HTR-8/SVneo (cell line): ENCODE measurements around the gene TRIP12.
"Not testable (repeated sequence)": the region's sequence is repeated elsewhere in the genome, so short reads cannot be mapped to it uniquely, and the experiment has no call there.

Experiments used
- DNase-seq: peaks from one replicate; pipeline ENCODE4 v3.0.0; 2011; ENCODE audit warnings: low spot score, mixed read lengths; ENCODE audit not compliant: insufficient read length
- FAIRE-seq: peaks from 2 replicates; lab custom pipeline; 2011; peaks lifted over from hg19 to GRCh38; lab: Jason Lieb, UNC

Gene TRIP12

DNA sequence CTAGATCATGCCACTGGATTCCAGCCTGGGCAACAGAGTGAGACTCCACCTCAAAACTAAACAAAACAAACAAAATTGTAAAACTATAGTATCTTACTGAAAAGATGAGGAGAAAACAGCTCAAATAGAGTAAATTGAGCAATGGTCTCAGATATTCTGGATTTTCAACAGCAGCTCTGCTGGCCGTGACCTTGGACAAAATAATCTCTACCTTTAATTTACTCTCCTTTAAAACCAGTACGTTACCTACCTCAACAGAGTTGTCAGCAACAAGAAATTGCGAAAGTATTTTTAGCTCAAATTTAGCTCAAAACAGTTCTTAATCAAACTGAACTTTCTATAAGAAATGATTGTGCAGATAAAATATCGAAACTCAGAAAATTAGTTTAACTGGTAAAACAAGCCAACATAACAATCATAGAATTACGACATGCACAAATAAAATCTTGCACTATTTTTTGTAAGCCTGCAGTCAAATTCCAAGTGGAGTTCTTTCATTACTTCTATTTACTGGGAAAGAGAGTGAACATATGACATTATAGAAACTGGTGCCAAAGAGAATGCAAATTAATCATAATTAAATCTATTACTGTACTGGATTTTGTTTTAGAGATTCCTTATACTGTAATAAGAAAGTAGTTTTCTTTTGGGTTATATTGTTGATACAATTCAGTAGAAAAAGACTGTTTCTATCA, 40.8 kb downstream of the TRIP12 start:
- FAIRE-seq (no peak), DNase-seq (no peak)

DNA sequence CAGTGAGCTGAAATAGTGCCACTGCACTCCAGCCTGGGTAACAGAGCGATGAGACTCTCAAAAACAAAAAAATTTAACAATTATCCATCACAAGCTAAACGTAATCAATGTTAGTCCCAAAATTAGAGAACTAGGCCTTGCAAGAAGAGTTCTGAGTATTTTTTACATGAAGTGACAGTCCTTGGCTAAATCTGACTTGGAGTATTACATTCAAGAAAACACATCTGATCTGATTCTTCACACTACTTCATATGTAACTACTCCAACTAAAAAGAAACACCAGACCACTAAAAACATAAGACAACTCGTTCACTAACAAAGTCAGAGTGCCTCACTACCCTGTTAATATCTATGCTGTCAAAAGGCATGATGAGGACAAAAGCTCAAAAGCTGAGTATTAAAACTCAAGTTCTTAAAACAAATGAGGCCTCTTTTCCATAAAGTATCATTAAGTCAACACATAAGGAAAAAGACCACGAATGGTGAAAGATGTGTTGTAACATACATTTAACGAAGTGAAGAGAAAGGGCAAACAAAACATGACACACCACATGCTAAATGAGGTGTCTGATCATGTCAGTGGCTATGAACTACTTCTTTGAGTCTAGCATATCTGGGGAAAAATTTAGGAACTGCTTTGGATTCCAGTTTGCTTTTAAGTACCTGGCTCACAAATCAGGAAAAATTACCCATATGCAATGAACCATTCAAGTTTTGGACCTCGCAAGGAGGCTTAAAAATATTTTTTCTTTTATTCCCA, 42.4 kb downstream of the TRIP12 start:
- DNase-seq (no peak), FAIRE-seq (no peak)

DNA sequence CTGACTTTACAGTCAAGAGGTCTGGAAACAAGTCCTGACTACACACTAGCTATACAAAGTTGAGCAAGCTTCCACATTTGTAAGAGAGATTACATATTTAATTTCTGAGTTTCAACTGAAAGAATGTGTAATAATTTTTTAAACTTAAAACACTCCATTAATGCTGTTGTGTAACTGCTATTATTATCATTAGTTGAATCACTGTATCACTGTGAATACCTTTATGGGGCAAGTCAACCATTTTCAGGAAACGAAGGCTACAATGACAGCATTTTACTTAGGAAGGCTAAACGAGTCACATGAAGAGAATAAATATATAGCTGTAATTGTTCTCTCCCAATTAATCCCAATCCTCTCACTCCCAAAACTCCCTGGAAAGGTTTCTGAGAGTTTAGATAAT, 46.3 kb downstream of the TRIP12 start:
- FAIRE-seq = no peak

DNA sequence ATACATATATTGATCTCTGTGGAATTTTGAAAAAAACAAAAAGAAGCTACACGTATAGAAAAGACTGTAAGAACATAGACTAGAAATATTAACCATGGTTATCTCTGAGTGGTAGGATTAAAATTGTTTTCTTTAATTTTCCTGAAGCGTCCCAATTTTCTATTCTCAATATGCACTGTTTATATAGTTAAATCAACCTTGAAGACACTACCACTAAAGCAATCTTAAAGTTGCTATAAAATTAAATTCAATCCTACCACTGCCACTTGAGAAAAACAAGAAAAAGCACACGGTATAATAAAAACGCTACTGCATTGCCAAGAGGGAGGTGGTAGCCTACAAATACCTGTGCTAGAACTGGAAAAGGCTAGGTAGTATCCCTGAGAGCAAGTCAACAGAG, 47.2 kb downstream of the TRIP12 start:
- no peak for FAIRE-seq
- no peak for DNase-seq

More for the DNA sequence above, 46.3 kb downstream of the TRIP12 start:
- DNase-seq = no peak

GRCh38 chr2:229873123-229873581, 48.7 kb downstream of the TRIP12 start:
- DNase-seq (no peak), FAIRE-seq (no peak)

- DNase-seq (no peak), FAIRE-seq (no peak)
Measured at GRCh38 chr2:229870903-229871656, 50.7 kb downstream of the TRIP12 start.

- DNase-seq = no peak
- FAIRE-seq = no peak
Measured at GRCh38 chr2:229869226-229869625, 52.6 kb downstream of the TRIP12 start.

DNA sequence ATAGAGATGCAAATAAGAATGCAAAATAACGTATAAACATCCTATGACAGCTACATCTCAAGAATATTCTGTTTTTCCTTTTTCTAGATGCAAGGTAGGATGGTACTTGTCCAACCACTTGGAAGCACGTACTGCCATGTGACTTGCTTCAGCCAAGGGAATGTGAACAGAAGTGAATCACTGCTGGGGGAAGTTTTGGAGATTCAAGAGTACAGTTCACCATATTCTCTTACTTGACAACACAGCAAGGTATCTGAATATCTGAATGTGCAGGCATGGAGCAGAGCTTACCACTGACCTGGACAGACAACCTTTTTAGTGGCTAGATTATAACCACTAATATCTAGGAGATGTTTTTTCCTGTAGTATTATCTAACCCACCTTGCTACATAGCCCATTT, 53.0 kb downstream of the TRIP12 start:
- no peak for FAIRE-seq
- DNase-seq = no peak

GRCh38 chr2:229865033-229865432, 56.8 kb downstream of the TRIP12 start:
- FAIRE-seq = no peak
- no peak for DNase-seq

- FAIRE-seq (no peak), DNase-seq (no peak)
Measured at GRCh38 chr2:229861431-229861830, 60.4 kb downstream of the TRIP12 start.

- DNase-seq (no peak), FAIRE-seq (no peak)
Measured at GRCh38 chr2:229860334-229860733, 61.5 kb downstream of the TRIP12 start.

GRCh38 chr2:229858351-229858750, 63.5 kb downstream of the TRIP12 start:
- no peak for FAIRE-seq

GRCh38 chr2:229857634-229858033, 64.2 kb downstream of the TRIP12 start:
- DNase-seq (no peak), FAIRE-seq (no peak)

More at GRCh38 chr2:229858351-229858750, 63.5 kb downstream of the TRIP12 start:
- no peak for DNase-seq

- DNase-seq (no peak), FAIRE-seq (no peak)
Measured at GRCh38 chr2:229856413-229856812, 65.4 kb downstream of the TRIP12 start.

DNA sequence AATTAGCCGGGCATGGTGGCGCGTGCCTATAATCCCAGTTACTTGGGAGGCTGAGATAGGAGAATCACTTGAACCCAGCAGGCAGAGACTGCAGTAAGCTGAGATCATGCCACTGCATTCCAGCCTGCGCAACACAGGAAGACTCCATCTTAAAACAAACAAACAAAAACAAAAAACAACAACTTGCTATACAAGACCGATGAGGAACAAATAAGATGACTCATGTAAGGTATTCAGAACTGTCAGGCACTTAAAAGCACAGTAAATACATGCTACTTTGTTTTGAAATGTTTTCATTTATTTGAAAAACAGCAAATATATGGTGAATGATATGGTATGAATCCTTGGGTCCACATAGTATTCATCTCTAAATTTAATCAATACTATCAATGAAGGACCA, 66.7 kb downstream of the TRIP12 start:
- FAIRE-seq (no peak), DNase-seq (no peak)

- DNase-seq (no peak), FAIRE-seq (no peak)
Measured at GRCh38 chr2:229852565-229852964, 69.2 kb downstream of the TRIP12 start.

DNA sequence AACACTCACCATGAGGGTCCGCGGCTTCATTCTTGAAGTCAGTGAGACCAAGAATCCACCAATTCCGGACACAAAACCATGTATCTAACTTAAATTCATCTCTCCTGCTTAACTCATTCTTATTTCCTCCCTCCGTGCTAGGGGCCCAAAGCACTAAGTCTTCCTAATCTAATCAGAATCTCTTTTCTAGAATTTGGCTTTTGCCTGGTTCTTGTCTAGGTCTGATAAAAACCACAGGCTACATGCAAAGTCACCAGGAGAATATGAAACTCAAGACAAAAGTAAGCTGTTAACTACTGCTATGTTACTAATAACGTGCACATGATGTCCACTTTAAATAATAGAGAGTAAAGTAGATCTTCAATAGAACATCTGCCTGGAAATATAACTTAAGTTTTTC, 69.9 kb downstream of the TRIP12 start:
- DNase-seq (no peak), FAIRE-seq (no peak)

GRCh38 chr2:229850355-229851275, 71.2 kb downstream of the TRIP12 start:
- FAIRE-seq = not testable (repeated sequence)

DNA sequence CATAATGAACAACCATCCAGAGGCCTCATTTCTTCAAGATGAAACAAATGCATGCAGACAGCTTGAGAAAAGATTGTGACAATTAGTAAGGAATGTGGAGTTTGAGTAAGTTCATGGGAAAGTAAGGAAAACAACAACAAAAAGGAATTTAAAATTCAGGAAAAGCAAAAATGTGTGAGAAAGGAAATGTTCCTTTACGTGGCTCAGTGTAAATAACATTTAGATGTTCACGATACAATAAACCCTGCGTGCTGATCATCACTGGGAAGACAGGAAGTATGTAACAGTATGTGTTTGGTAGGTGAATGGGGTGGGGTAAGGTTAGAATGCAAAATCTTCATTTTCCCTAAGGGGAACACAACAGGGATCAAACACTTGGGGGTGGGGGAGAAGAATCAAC, 72.7 kb downstream of the TRIP12 start:
- DNase-seq (no peak), FAIRE-seq (peak; percentile 72)

More at GRCh38 chr2:229850355-229851275, 71.2 kb downstream of the TRIP12 start:
- DNase-seq = not testable (repeated sequence)

- FAIRE-seq = no peak
- no peak for DNase-seq
Measured at GRCh38 chr2:229843613-229844012, 78.2 kb downstream of the TRIP12 start.
